ENCODE results near the gene HOXA9. TPM values are rescaled to one million over a fixed set of nuclear protein-coding genes. Genes with fewer than 3 reads are reported as not detected.

Gene HOXA9
- total RNA-seq, 1 donor = 20.3 TPM

GRCh38 chr7:27148756-27149641 is 16.3 kb downstream of the HOXA9 start:
- DNase-seq (ENCODE audit: low read depth) = peak; percentile 64
- H3K4me3 ChIP-seq (ENCODE audit: low read depth, low read length) = peak overlapping the region; percentile 77

GRCh38 chr7:27148031-27148755 is 17.1 kb downstream of the HOXA9 start:
- no peak for TF ChIP-seq CTCF (IDR thresholded peaks at IDR 0.05; ENCODE audit: insufficient read depth, low read depth, low read length)
- peak overlapping the region; percentile 77 for H3K4me3 ChIP-seq (ENCODE audit: low read depth, low read length)
- DNase-seq (ENCODE audit: low read depth) = peak; percentile 66

More at GRCh38 chr7:27148756-27149641, 16.3 kb downstream of the HOXA9 start:
- no peak for TF ChIP-seq CTCF (IDR thresholded peaks at IDR 0.05; ENCODE audit: insufficient read depth, low read depth, low read length)

GRCh38 chr7:27147199-27148030 is 17.9 kb downstream of the HOXA9 start, which contains the start of gene HOXA6:
HOXA6 (minus strand) TSS chr7:27147774; CDS start chr7:27147749, 25 bp downstream.
- peak; percentile 61 for DNase-seq (ENCODE audit: low read depth)
- peak within 1 kb of the TSS; percentile 77 for H3K4me3 ChIP-seq (ENCODE audit: low read depth, low read length)
- no peak for TF ChIP-seq CTCF (IDR thresholded peaks at IDR 0.05; ENCODE audit: insufficient read depth, low read depth, low read length)

GRCh38 chr7:27146491-27147198 is 18.7 kb downstream of the HOXA9 start:
- H3K4me3 ChIP-seq (ENCODE audit: low read depth, low read length) = peak overlapping the region; percentile 77
- peak; percentile 49 for DNase-seq (ENCODE audit: low read depth)
- TF ChIP-seq CTCF (IDR thresholded peaks at IDR 0.05; ENCODE audit: insufficient read depth, low read depth, low read length) = no peak

- DNase-seq (ENCODE audit: low read depth) = peak; percentile 41
- peak overlapping the region; percentile 32 for H3K4me3 ChIP-seq (ENCODE audit: low read depth, low read length)
- no peak for TF ChIP-seq CTCF (IDR thresholded peaks at IDR 0.05; ENCODE audit: insufficient read depth, low read depth, low read length)
Measured at GRCh38 chr7:27145914-27146412, 19.4 kb downstream of the HOXA9 start.
